IMR-90 (cell line): ENCODE results near the gene CCNQ. TPM values are rescaled to one million over a fixed set of nuclear protein-coding genes. Genes with fewer than 3 reads are reported as not detected.

ENCODE experiments used
- ATAC-seq: fragments of 200-7000 bp; cut with Tn5 transposase; 2 replicates; pipeline ENCODE4 v1.9.1; 2020; ENCODE audit warnings: low read depth, mild to moderate bottlenecking, moderate library complexity
- BruUV-seq: library from RNA; stranded (reverse); fragments of 400-500 nt; replicated peaks from 2 replicates; lab custom pipeline; 2021; lab: Mats Ljungman, UMichigan
- CTCF ChIA-PET: fragments of 300-600 bp; formaldehyde crosslinking; extraction: SDS; loops from one replicate; lab custom pipeline; 2021; ENCODE audit warnings: antibody characterized with exemption; lab: Yijun Ruan, JAX
- POLR2A ChIA-PET: fragments of 300-600 bp; sonication (Branson Sonifier 250); formaldehyde crosslinking; loops from one replicate; lab custom pipeline; 2022; ENCODE audit warnings: antibody characterized with exemption; ENCODE audit not compliant: unreplicated experiment; lab: Charles Lee
- DNase-seq: peaks from one replicate; pipeline ENCODE4 v3.0.0; 2013
- H2AFZ ChIP-seq: replicated peaks from 2 replicates; pipeline ENCODE3; 2013; ENCODE audit warnings: low read length, mild to moderate bottlenecking; ENCODE audit not compliant: poor library complexity
- H2AK5ac ChIP-seq: 2 replicates; pipeline ENCODE4 v1.6.1; 2013; ENCODE audit warnings: low read depth, low read length, inconsistent platforms
- H2AK9ac ChIP-seq: replicated peaks from 2 replicates; pipeline ENCODE3; 2013; ENCODE audit warnings: mild to moderate bottlenecking, low read depth, low read length, moderate library complexity; ENCODE audit not compliant: poor library complexity
- H2BK120ac ChIP-seq: 2 replicates; pipeline ENCODE4 v1.6.1; 2013; ENCODE audit warnings: low read depth, low read length, inconsistent platforms
- H2BK15ac ChIP-seq: 3 replicates; pipeline ENCODE4 v1.6.1; 2013; ENCODE audit warnings: low read depth, low read length, inconsistent platforms
- H2BK20ac ChIP-seq: 2 replicates; pipeline ENCODE4 v1.6.1; 2013; ENCODE audit warnings: low read depth, mild to moderate bottlenecking, inconsistent platforms, low read length, moderate library complexity
- H2BK5ac ChIP-seq: 2 replicates; pipeline ENCODE4 v1.6.1; 2013; ENCODE audit warnings: mild to moderate bottlenecking, low read depth, low read length, inconsistent platforms; ENCODE audit not compliant: poor library complexity, severe bottlenecking
- H3K14ac ChIP-seq: replicated peaks from 2 replicates; pipeline ENCODE4 v1.6.1; 2013; ENCODE audit warnings: low read depth, low read length, inconsistent platforms
- H3K18ac ChIP-seq: 2 replicates; pipeline ENCODE4 v1.6.1; 2013; ENCODE audit warnings: low read depth, low read length, control low read depth
- H3K23ac ChIP-seq: 2 replicates; pipeline ENCODE4 v1.6.1; 2013; ENCODE audit warnings: low read depth, low read length, inconsistent platforms
- H3K27ac ChIP-seq: 2 replicates; pipeline ENCODE4 v1.5.1; 2013; ENCODE audit warnings: mild to moderate bottlenecking, control low read depth, low read length; ENCODE audit not compliant: insufficient read depth
- H3K27me3 ChIP-seq: 2 replicates; pipeline ENCODE4 v1.6.1; 2013; ENCODE audit warnings: low read length; ENCODE audit not compliant: control insufficient read depth, insufficient read depth
- H3K36me3 ChIP-seq: 2 replicates; pipeline ENCODE4 v1.6.1; 2013; ENCODE audit warnings: low read length, mixed read lengths; ENCODE audit not compliant: control insufficient read depth, insufficient read depth
- H3K4ac ChIP-seq: 2 replicates; pipeline ENCODE4 v1.6.1; 2013; ENCODE audit warnings: low read depth, low read length, inconsistent platforms
- H3K4me1 ChIP-seq: 2 replicates; pipeline ENCODE4 v1.6.1; 2013; ENCODE audit warnings: low read length, mixed read lengths; ENCODE audit not compliant: control insufficient read depth, insufficient read depth
- H3K4me2 ChIP-seq: 2 replicates; pipeline ENCODE4 v1.6.1; 2013; ENCODE audit warnings: low read depth, mild to moderate bottlenecking, control low read depth, low read length, moderate library complexity
- H3K4me3 ChIP-seq: 2 replicates; pipeline ENCODE4 v1.5.1; 2013; ENCODE audit warnings: low read depth, mild to moderate bottlenecking, control low read depth, low read length, moderate library complexity; ENCODE audit not compliant: insufficient read depth
- H3K56ac ChIP-seq: 2 replicates; pipeline ENCODE4 v1.6.1; 2013; ENCODE audit warnings: low read length, inconsistent platforms; ENCODE audit not compliant: insufficient read depth; ENCODE audit errors: extremely low read depth
- H3K79me1 ChIP-seq, 2 experiments: 2 replicates each; pipeline ENCODE4 v1.6.1; 2013; ENCODE audit warnings: low read length in 2 of 2, inconsistent platforms in 1 of 2, low read depth in 1 of 2
- H3K9ac ChIP-seq: 2 replicates; pipeline ENCODE4 v1.6.1; 2013; ENCODE audit warnings: low read depth, low read length, control low read depth
- H3K9me1 ChIP-seq: 2 replicates; pipeline ENCODE4 v1.6.1; 2013; ENCODE audit warnings: low read length, inconsistent platforms; ENCODE audit not compliant: insufficient read depth
- H3K9me3 ChIP-seq: 2 replicates; pipeline ENCODE4 v1.6.1; 2013; ENCODE audit warnings: low read length; ENCODE audit not compliant: control insufficient read depth, insufficient read depth
- H4K20me1 ChIP-seq: 2 replicates; pipeline ENCODE4 v1.6.1; 2013; ENCODE audit warnings: low read length, inconsistent platforms; ENCODE audit not compliant: insufficient read depth
- H4K5ac ChIP-seq: 2 replicates; pipeline ENCODE4 v1.6.1; 2013; ENCODE audit warnings: mild to moderate bottlenecking, low read depth, low read length, control low read depth
- H4K8ac ChIP-seq, 2 experiments: 2 replicates each; pipeline ENCODE4 v1.6.1; 2013; ENCODE audit warnings: low read depth in 2 of 2, low read length in 2 of 2, control low read depth in 1 of 2, inconsistent platforms in 1 of 2
- H4K91ac ChIP-seq: 2 replicates; pipeline ENCODE4 v1.6.1; 2013; ENCODE audit warnings: low read depth, low read length, inconsistent platforms; ENCODE audit not compliant: insufficient read depth
- BHLHE40 ChIP-seq: fragments of 150-350 bp; IDR thresholded peaks from 2 replicates; pipeline ENCODE4 v1.6.1; 2016; ENCODE audit warnings: mild to moderate bottlenecking, low read depth, low read length
- CEBPB ChIP-seq: IDR thresholded peaks from 2 replicates; pipeline ENCODE4 v1.6.1; 2012; ENCODE audit warnings: low read depth, low read length, improper control_type of control experiment
- CHD1 ChIP-seq: IDR thresholded peaks from 2 replicates; pipeline ENCODE4 v1.6.1; 2012; ENCODE audit warnings: low read depth, low read length, improper control_type of control experiment
- CTCF ChIP-seq: conservative IDR thresholded peaks from 2 replicates; pipeline ENCODE4 v1.5.1; 2012; ENCODE audit warnings: mild to moderate bottlenecking, low read depth, low read length, improper control_type of control experiment
- ELK1 ChIP-seq: fragments of 150-350 bp; IDR thresholded peaks from 2 replicates; pipeline ENCODE4 v1.6.1; 2016; ENCODE audit warnings: low read depth, mild to moderate bottlenecking, low read length, moderate library complexity, borderline replicate concordance
- FOS ChIP-seq: fragments of 150-350 bp; IDR thresholded peaks from 2 replicates; pipeline ENCODE4 v1.6.1; 2016; ENCODE audit warnings: low read depth, low read length
- MAFK ChIP-seq: IDR thresholded peaks from 2 replicates; pipeline ENCODE4 v1.6.1; 2012; ENCODE audit warnings: low read depth, low read length, improper control_type of control experiment
- MAZ ChIP-seq: IDR thresholded peaks from 2 replicates; pipeline ENCODE4 v1.6.1; 2012; ENCODE audit warnings: low read depth, mild to moderate bottlenecking, low read length, improper control_type of control experiment, moderate library complexity, borderline replicate concordance
- MXI1 ChIP-seq: IDR thresholded peaks from 2 replicates; pipeline ENCODE4 v1.6.1; 2012; ENCODE audit warnings: low read depth, mild to moderate bottlenecking, low read length, moderate library complexity, borderline replicate concordance
- NFE2L2 ChIP-seq: fragments of 150-350 bp; IDR thresholded peaks from 2 replicates; pipeline ENCODE4 v1.6.1; 2016; ENCODE audit warnings: low read depth, mild to moderate bottlenecking, low read length
- POLR2A ChIP-seq: IDR thresholded peaks from 2 replicates; pipeline ENCODE4 v1.6.1; 2012; ENCODE audit warnings: mild to moderate bottlenecking, low read depth, low read length
- RAD21 ChIP-seq: IDR thresholded peaks from 2 replicates; pipeline ENCODE4 v1.6.1; 2012; ENCODE audit warnings: low read length, improper control_type of control experiment
- RCOR1 ChIP-seq: IDR thresholded peaks from 2 replicates; pipeline ENCODE4 v1.6.1; 2012; ENCODE audit warnings: mild to moderate bottlenecking, low read length, improper control_type of control experiment; ENCODE audit not compliant: insufficient replicate concordance
- RFX5 ChIP-seq: IDR thresholded peaks from 2 replicates; pipeline ENCODE4 v1.8.0; 2012; ENCODE audit warnings: low read depth, mild to moderate bottlenecking, low read length, moderate library complexity
- SMC3 ChIP-seq: fragments of 150-350 bp; IDR thresholded peaks from 2 replicates; pipeline ENCODE4 v1.6.1; 2016; ENCODE audit warnings: low read depth, mild to moderate bottlenecking, antibody characterized with exemption, low read length, moderate library complexity
- USF2 ChIP-seq: fragments of 150-350 bp; IDR thresholded peaks from 2 replicates; pipeline ENCODE4 v1.6.1; 2017; ENCODE audit warnings: mild to moderate bottlenecking, antibody characterized with exemption, low read length, low read depth
- WGBS, 2 experiments: methylation state at CpG; one replicate each; pipeline versions ENCODE4 v1.1.5 to v1.1.7; 2013; ENCODE audit warnings: missing lambda C conversion rate in 2 of 2; ENCODE audit not compliant: insufficient read length in 1 of 2; ENCODE audit errors: extremely low coverage in 2 of 2; 5-methylcytosine and 5-hydroxymethylcytosine counted together
- dilution Hi-C: fragments of 300-500 bp; cut with HindIII; formaldehyde crosslinking; loops from one replicate; pipeline ENCODE4 v1.14.3; 2018; ENCODE audit warnings: low sequenced_read_pairs; ENCODE audit not compliant: unreplicated experiment
- in situ Hi-C: fragments of 300-500 bp; cut with MboI; formaldehyde crosslinking; loops from 3 replicates; pipeline ENCODE4 v1.14.3; 2019; ENCODE audit warnings: low sequenced_read_pairs, inconsistent platforms, mixed read lengths
- intact Hi-C: fragments of 100-400 bp; cut with micrococcal nuclease; formaldehyde crosslinking; loops from 2 replicates; pipeline ENCODE4 v1.10.0; 2022
- polyA plus RNA-seq, 3 experiments: library from polyadenylated mRNA; depleted of rRNA; stranded (reverse); fragments of >200 nt; gene quantifications; 2 replicates each; pipeline ENCODE4 v1.2.3, GENCODE V29; 2012; ENCODE audit warnings: low replicate concordance in 1 of 3
- total RNA-seq: library from RNA; depleted of rRNA; stranded (reverse); fragments of >200 nt; gene quantifications from 2 replicates; pipeline ENCODE4 v1.2.3, GENCODE V29; 2012

Gene CCNQ
- total and polyA plus RNA-seq, 2 of the 4 experiments (the other 2 are of a cell fraction) = 27.6 to 35.2 TPM

- H3K36me3 ChIP-seq = no peaks in the 10 kb centered on the region
- 64% methylated on average over 12 of the region's 18 CpGs; no CpG with 5 or more reads in 1 of the 2 experiments for WGBS, 2 experiments
- ATAC-seq = no peak
- no peak for DNase-seq
- no peak overlapping the region for H2BK120ac ChIP-seq
- ChIA-PET CTCF (no interaction called here), POLR2A (no interaction called here)
- no peak overlapping the region for H3K23ac ChIP-seq
- TF ChIP-seq SMC3 (no peak), CEBPB (no peak), RCOR1 (no peak), MAFK (no peak), NFE2L2 (no peak), RAD21 (no peak), CTCF (no peak), BHLHE40 (no peak), RFX5 (no peak), POLR2A (no peak), MXI1 (no peak), ELK1 (no peak), USF2 (no peak), CHD1 (no peak), MAZ (no peak), FOS (no peak)
- H3K27me3 ChIP-seq = peaks cover 10% of the 10 kb centered on the region; the same call in 1 of the 2 replicates
- no peak overlapping the region for H2BK5ac ChIP-seq
- H2AK9ac ChIP-seq = no peak overlapping the region
- no peaks in the 10 kb centered on the region for H3K4me1 ChIP-seq
- no peaks in the 10 kb centered on the region for H3K9me1 ChIP-seq
- H3K14ac ChIP-seq = no peak overlapping the region
- H4K5ac ChIP-seq = no peak overlapping the region
- no peak overlapping the region for H3K9ac ChIP-seq
- H2BK15ac ChIP-seq = no peak overlapping the region
- no peak overlapping the region for H3K18ac ChIP-seq
- dilution Hi-C loops (no loop called here), intact Hi-C loops (no loop called here), in situ Hi-C loops (no loop called here)
- H2AK5ac ChIP-seq = no peak overlapping the region
- BruUV-seq = no TSS peak
- H3K56ac ChIP-seq = no peak overlapping the region
- no peak overlapping the region for H3K27ac ChIP-seq
- H4K91ac ChIP-seq = no peak overlapping the region
- H4K20me1 ChIP-seq = no peaks in the 10 kb centered on the region
- H3K9me3 ChIP-seq = peaks cover 5% of the 10 kb centered on the region; the same call in 1 of the 2 replicates
- H4K8ac ChIP-seq = no peak overlapping the region
- no peaks in the 10 kb centered on the region for H3K79me1 ChIP-seq
- no peak overlapping the region for H2AFZ ChIP-seq
- no peak overlapping the region for H3K4me2 ChIP-seq
- H2BK20ac ChIP-seq = no peak overlapping the region
- no peak overlapping the region for H3K4ac ChIP-seq
- H3K4me3 ChIP-seq = no peak overlapping the region
Measured at GRCh38 chrX:153578200-153578835, 20.6 kb downstream of the CCNQ start.
